ENCODE data around the gene ZNF629. TPM values are rescaled to one million over a fixed set of nuclear protein-coding genes. Genes with fewer than 3 reads are reported as not detected.

ZNF629 gene
- total RNA-seq, 6 experiments from 2014 or later = 3.7 to 4.8 (median 4.3) TPM

DNA sequence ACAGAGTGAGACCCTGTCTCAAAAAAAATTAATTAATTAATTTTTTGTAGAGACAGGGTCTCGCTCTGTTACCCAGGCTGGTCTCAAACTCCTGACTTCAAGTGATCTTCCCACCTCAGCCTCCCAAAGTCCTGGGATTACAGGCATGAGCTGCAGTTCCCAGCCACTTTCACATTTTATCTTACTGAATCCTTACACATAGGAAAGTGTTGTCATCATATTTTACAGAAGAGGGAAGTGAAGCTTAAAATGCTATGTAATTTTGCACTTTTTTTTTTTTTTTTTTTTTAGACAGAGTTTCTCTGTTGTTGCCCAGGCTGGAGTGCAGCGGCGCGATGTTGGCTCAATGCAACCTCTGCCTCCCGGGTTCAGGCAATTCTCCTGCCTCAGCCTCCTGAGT is 21.1 kb upstream of the ZNF629 start:
- H3K27me3 ChIP-seq = no peaks in the 10 kb centered on the region
- ATAC-seq = no peak
- no peak overlapping the region for H3K27ac ChIP-seq
- H3K36me3 ChIP-seq = no peaks in the 10 kb centered on the region
- H3K4me1 ChIP-seq = peaks cover 0 to 9% (median 0%) of the 10 kb centered on the region in 4 donors
- TF ChIP-seq POLR2A (IDR thresholded peaks at IDR 0.05) = no peak
- TF ChIP-seq, protein P1, sequence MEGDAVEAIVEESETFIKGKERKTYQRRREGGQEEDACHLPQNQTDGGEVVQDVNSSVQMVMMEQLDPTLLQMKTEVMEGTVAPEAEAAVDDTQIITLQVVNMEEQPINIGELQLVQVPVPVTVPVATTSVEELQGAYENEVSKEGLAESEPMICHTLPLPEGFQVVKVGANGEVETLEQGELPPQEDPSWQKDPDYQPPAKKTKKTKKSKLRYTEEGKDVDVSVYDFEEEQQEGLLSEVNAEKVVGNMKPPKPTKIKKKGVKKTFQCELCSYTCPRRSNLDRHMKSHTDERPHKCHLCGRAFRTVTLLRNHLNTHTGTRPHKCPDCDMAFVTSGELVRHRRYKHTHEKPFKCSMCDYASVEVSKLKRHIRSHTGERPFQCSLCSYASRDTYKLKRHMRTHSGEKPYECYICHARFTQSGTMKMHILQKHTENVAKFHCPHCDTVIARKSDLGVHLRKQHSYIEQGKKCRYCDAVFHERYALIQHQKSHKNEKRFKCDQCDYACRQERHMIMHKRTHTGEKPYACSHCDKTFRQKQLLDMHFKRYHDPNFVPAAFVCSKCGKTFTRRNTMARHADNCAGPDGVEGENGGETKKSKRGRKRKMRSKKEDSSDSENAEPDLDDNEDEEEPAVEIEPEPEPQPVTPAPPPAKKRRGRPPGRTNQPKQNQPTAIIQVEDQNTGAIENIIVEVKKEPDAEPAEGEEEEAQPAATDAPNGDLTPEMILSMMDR (IDR thresholded peaks at IDR 0.05) = no peak
- intact Hi-C loops (cut with DNase I) = no loop called here
- H3K4me3 ChIP-seq = no peak overlapping the region
- no peak for DNase-seq
- no peaks in the 10 kb centered on the region for H3K9me3 ChIP-seq
- 80% methylated on average over 4 of the region's 5 CpGs for WGBS (ENCODE audit: insufficient coverage, low coverage, low lambda C conversion rate, missing lambda C conversion rate)

DNA sequence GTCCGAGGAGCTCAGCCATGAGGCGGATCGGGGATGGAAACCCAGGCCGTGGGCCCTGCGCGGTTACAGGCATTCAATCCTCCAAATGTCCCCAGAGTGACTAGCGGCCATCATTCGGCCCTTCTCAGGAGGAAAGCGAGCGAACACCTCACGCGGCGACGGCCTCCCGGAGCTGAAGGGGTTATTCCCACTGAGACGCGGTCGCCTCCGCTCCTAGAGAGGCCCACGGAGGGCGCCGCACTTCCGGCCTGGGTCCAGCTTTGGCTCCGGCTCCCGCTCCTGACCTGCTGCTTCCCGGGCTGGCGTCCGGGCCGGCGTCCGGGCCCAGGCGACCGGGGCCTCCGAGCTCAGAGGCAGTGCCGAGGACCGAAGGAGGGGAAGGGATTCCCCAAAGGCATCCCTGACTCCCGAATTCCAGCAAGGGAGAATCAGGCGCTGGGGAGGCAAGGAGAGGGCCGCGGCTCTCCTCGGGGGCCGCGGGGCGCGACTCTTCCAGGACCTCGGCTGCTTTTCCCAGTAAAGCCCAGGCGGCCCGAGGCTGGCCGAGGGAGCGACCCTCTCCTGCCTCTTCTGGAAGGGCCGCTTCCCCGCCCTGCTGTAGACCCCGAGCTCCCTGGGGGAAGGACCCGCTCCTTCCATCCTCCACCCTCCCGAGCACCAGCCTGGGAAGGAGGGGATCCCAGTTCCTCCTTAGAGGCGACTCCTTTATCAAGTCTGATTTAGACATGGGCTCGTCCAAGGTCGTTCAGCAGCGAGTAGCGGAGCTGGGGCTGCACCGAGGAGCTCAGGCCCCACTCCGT is 18.6 kb upstream of the ZNF629 start:
- Histone ChIP-seq H3K36me3 (no peaks in the 10 kb centered on the region), H3K27ac (peak overlapping the region; percentile 53 to 90 (median 83)), H3K4me1 (peaks cover 0 to 9% (median 0%) of the 10 kb centered on the region in 4 donors), H3K4me3 (peak overlapping the region; percentile 73 to 91 (median 81)), H3K27me3 (no peaks in the 10 kb centered on the region), H3K9me3 (no peaks in the 10 kb centered on the region)
- intact Hi-C loops (cut with DNase I) = no loop called here
- peak; percentile 90 for DNase-seq
- 0% methylated on average over 5 of the region's 62 CpGs for WGBS (ENCODE audit: insufficient coverage, low coverage, low lambda C conversion rate, missing lambda C conversion rate)
- peak; percentile 91 for TF ChIP-seq POLR2A (IDR thresholded peaks at IDR 0.05)
- TF ChIP-seq, protein P1 (IDR thresholded peaks at IDR 0.05) = no peak
- peak; percentile 96 to 98 (median 97) for ATAC-seq

DNA sequence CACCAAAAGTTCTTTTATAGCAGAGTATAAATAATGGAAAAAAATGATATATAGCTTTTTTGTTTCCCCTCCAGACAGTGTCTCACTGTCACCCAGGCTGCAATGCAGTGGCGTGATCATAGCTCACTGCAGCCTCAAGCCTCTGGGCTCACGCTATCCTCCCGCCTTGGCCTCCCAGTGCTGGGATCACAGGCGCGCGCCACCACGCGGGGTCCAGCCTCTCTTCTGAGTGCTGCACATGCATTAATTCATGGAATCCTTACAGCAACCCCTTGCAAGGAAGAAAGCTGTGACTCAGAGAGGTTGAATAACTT is 18.0 kb upstream of the ZNF629 start:
- no peaks in the 10 kb centered on the region for H3K36me3 ChIP-seq
- ATAC-seq = peak in 1 of 4 donors; percentile 3
- H3K4me3 ChIP-seq = peak overlapping the region; percentile 73 to 91 (median 81)
- 21% methylated on average over 3 of the region's 8 CpGs for WGBS (ENCODE audit: insufficient coverage, low coverage, low lambda C conversion rate, missing lambda C conversion rate)
- intact Hi-C loops (cut with DNase I) = no loop called here
- DNase-seq = no peak
- TF ChIP-seq POLR2A (IDR thresholded peaks at IDR 0.05) = no peak
- no peaks in the 10 kb centered on the region for H3K27me3 ChIP-seq
- H3K27ac ChIP-seq = peak overlapping the region in 2 of 3 donors; percentile 83 to 90
- H3K4me1 ChIP-seq = peaks cover 0 to 9% (median 0%) of the 10 kb centered on the region in 4 donors
- H3K9me3 ChIP-seq = no peaks in the 10 kb centered on the region

DNA sequence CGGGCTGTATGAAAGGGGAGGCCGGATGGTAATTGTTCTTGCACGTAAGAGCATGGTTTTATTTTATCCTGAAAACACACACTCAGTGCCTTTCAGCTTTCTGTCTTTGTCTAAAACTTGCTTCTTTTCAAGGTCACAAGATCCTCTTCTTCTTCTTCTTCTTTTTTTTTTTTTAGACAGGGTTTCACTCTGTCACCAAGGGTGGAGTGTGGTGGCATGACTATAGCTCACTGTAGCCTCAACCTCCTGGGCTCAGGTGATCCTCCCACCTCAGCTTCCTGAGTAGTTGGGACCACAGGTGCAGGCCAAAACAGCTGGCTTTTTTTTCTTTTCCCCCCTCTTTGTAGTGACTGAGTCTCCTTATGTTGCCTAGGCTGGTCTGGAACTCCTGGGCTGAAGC is 15.9 kb upstream of the ZNF629 start:
- Histone ChIP-seq H3K27me3 (no peaks in the 10 kb centered on the region), H3K36me3 (no peaks in the 10 kb centered on the region), H3K9me3 (no peaks in the 10 kb centered on the region), H3K4me3 (no peak overlapping the region), H3K27ac (no peak overlapping the region), H3K4me1 (peaks cover 0 to 9% (median 0%) of the 10 kb centered on the region in 4 donors)
- TF ChIP-seq, protein P1 (IDR thresholded peaks at IDR 0.05) = no peak
- TF ChIP-seq POLR2A (IDR thresholded peaks at IDR 0.05) = no peak
- DNase-seq (no peak), ATAC-seq (no peak)
- intact Hi-C loops (cut with DNase I) = no loop called here
- 63% methylated on average over 2 of the region's 3 CpGs for WGBS (ENCODE audit: insufficient coverage, low coverage, low lambda C conversion rate, missing lambda C conversion rate)

DNA sequence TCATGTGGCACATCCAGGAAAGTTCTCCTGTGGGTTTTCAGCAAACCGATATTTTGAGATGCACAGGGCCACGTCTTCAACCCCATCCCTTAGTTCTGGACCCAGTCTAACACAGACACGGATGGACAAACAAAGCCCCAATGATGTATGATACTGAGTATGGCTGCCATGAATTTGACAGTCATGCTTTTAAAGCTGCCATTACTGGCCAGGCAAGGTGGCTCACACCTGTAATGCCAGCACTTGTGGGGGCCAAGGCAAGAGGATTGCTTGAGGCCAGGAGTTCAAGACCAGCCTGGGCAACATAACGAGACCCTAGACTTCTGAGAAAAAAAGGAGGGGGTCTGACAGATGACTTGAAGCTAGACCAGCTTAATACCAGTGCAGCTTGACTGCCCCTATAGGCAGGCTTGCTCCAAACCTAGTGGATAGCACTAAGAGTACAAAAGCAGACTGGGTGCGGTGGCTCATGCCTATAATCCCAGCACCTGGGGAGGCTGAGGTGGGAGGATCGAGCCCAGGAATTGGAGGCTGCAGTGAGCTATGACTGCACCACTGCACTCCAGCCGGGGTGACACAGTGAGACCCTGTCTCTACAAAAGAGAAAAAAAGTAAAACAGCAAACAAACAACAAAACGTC is 10.8 kb upstream of the ZNF629 start:
- ATAC-seq (no peak), DNase-seq (no peak)
- TF ChIP-seq, protein P1 (IDR thresholded peaks at IDR 0.05) = no peak
- no peak for TF ChIP-seq POLR2A (IDR thresholded peaks at IDR 0.05)
- Histone ChIP-seq H3K27me3 (no peaks in the 10 kb centered on the region), H3K4me1 (peaks cover 0 to 6% (median 0%) of the 10 kb centered on the region in 4 donors), H3K9me3 (no peaks in the 10 kb centered on the region), H3K36me3 (no peaks in the 10 kb centered on the region), H3K4me3 (no peak overlapping the region), H3K27ac (no peak overlapping the region)
- WGBS (ENCODE audit: insufficient coverage, low coverage, low lambda C conversion rate, missing lambda C conversion rate) = 59% methylated on average over 6 of the region's 8 CpGs
- intact Hi-C loops (cut with DNase I) = no loop called here

Data from right lobe of liver (tissue), 6 donors.